ENCODE measurements around the gene ADAM30. TPM values are rescaled to one million over a fixed set of nuclear protein-coding genes. Genes with fewer than 3 reads are reported as not detected.

ADAM30 gene
- total RNA-seq, 1 experiment from 2014 or later, result not detected

GRCh38 chr1:119883826-119884225 is 12.5 kb downstream of the ADAM30 start:
- no peak overlapping the region for H3K27ac ChIP-seq (ENCODE audit: low read length)
- H3K27me3 ChIP-seq (ENCODE audit: control insufficient read depth, insufficient read depth, low read length), result peaks cover 42% of the 10 kb centered on the region
- DNase-seq (ENCODE audit: low read depth, low spot score) (no peak), ATAC-seq (no peak)
- no peaks in the 10 kb centered on the region for H3K4me1 ChIP-seq (ENCODE audit: control insufficient read depth, insufficient read depth, low read length)
- in situ Hi-C loops (cut with HindIII; ENCODE audit: low pct_unique_long_range_greater_than_20kb, low sequenced_read_pairs) (no loop called here), intact Hi-C loops (cut with micrococcal nuclease; ENCODE audit: unreplicated experiment) (no loop called here)
- TF ChIP-seq REST (IDR thresholded peaks at IDR 0.05; ENCODE audit: insufficient read depth in 1 of 2, low read depth in 2 of 2, low read length in 1 of 2) (no peak), SIN3A (IDR thresholded peaks at IDR 0.05; ENCODE audit: borderline replicate concordance, insufficient read depth, low read depth, low read length) (no peak), TCF7L2 (IDR thresholded peaks at IDR 0.05; ENCODE audit: low read depth, low read length) (no peak), CTCF (IDR thresholded peaks at IDR 0.05) (no peak), POLR2AphosphoS5 (IDR thresholded peaks at IDR 0.05; ENCODE audit: low read depth, low read length) (no peak)
- H3K9me3 ChIP-seq (ENCODE audit: control insufficient read depth, insufficient read depth, low read depth, low read length), result no peaks in the 10 kb centered on the region
- no peaks in the 10 kb centered on the region for H3K36me3 ChIP-seq (ENCODE audit: control insufficient read depth, insufficient read depth, low read length)
- ChIA-PET CTCF (no interaction called here), POLR2A (no interaction called here)
- no peak overlapping the region for H3K4me3 ChIP-seq (ENCODE audit: low read depth in 2 of 2, low read length in 2 of 2)
- BruUV-seq (replicated peaks), result no TSS peak

DNA sequence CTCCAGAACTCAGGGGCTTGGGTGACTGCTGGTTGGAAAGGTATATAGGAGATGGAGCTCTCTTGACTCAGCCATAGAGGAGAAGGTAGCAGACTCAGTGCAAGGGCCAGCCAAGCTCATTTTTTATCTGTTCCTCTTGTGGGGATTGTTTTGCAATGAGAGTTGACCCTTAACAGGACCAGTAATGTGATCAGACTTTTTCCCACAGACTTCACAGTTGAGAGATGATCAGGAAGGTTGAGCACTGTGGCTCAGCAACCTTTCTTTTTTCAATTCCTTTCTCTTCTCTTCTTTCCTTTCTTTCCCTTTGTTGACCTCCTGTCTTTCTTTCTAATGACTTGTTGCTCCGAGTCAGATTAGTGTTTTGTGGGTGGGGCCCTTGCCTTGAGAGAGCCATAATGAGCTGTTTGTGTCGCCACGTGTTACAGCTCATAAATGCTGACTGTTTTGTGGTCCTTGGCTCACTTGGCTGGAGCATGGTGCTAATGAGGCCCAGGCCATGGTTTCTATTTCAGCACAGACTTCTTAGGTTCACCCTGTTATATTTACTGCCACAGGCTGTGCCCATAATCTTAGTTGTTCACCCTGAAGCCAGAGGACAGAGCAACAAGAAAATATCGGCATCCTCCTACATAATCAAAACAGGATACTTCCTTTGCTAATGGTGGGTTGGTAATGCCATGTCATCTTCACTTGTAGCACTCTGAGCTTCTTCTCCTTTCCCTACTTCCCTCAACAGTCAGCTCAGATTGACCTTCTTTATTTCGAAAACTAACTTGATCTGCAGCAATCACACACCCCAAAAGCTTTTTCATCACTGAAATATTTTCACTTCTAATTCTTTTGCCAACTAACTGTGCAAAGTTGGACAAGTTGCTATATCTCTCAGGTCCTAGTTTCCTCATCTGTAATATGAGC is 13.9 kb downstream of the ADAM30 start:
- POLR2A ChIA-PET, result no interaction called here
- ATAC-seq, result no peak
- Histone ChIP-seq H3K9me3 (ENCODE audit: control insufficient read depth, insufficient read depth, low read depth, low read length) (no peaks in the 10 kb centered on the region), H3K36me3 (ENCODE audit: control insufficient read depth, insufficient read depth, low read length) (no peaks in the 10 kb centered on the region), H3K27me3 (ENCODE audit: control insufficient read depth, insufficient read depth, low read length) (peaks cover 44% of the 10 kb centered on the region), H3K4me1 (ENCODE audit: control insufficient read depth, insufficient read depth, low read length) (no peaks in the 10 kb centered on the region), H3K4me3 (ENCODE audit: low read depth in 2 of 2, low read length in 2 of 2) (no peak overlapping the region), H3K27ac (ENCODE audit: low read length) (no peak overlapping the region)
- CTCF ChIA-PET, result no interaction called here
- no peak for TF ChIP-seq CTCF (IDR thresholded peaks at IDR 0.05)
- no peak for TF ChIP-seq TCF7L2 (IDR thresholded peaks at IDR 0.05; ENCODE audit: low read depth, low read length)
- TF ChIP-seq POLR2AphosphoS5 (IDR thresholded peaks at IDR 0.05; ENCODE audit: low read depth, low read length), result no peak
- no peak for TF ChIP-seq SIN3A (IDR thresholded peaks at IDR 0.05; ENCODE audit: borderline replicate concordance, insufficient read depth, low read depth, low read length)
- TF ChIP-seq REST (IDR thresholded peaks at IDR 0.05; ENCODE audit: insufficient read depth in 1 of 2, low read depth in 2 of 2, low read length in 1 of 2), result no peak
- in situ Hi-C loops (cut with HindIII; ENCODE audit: low pct_unique_long_range_greater_than_20kb, low sequenced_read_pairs), result no loop called here
- no peak for DNase-seq (ENCODE audit: low read depth, low spot score)
- BruUV-seq (replicated peaks), result no TSS peak
- intact Hi-C loops (cut with micrococcal nuclease; ENCODE audit: unreplicated experiment), result no loop called here
